GM23338 (cell line): ENCODE data around the gene DSCAML1. TPM values are rescaled to one million over a fixed set of nuclear protein-coding genes. Genes with fewer than 3 reads are reported as not detected.

ENCODE experiments used
- ATAC-seq: fragments of 200-7000 bp; cut with Tn5 transposase; 3 replicates; pipeline ENCODE4 v1.9.1; 2020
- DNase-seq: peaks from one replicate; pipeline ENCODE4 v3.0.0-alpha.2; 2015; ENCODE audit warnings: low spot score
- H2AFZ ChIP-seq: fragments of 200-600 bp; sonication (generic); 2 replicates; pipeline ENCODE4 v1.8.0; 2016; ENCODE audit warnings: antibody characterized with exemption, mild to moderate bottlenecking, moderate library complexity
- H3F3A ChIP-seq: fragments of 200-600 bp; sonication (generic); replicated peaks from 2 replicates; pipeline ENCODE4 v1.8.0; 2017; ENCODE audit warnings: antibody characterized with exemption, mixed run types, low read depth
- H3K27ac ChIP-seq: fragments of 200-600 bp; sonication (generic); 2 replicates; pipeline ENCODE4 v1.6.1; 2016; ENCODE audit warnings: low read depth
- H3K27me3 ChIP-seq: fragments of 200-600 bp; sonication (generic); 2 replicates; pipeline ENCODE4 v1.8.0; 2016; ENCODE audit warnings: mild to moderate bottlenecking, mixed run types, moderate library complexity; ENCODE audit not compliant: insufficient read depth
- H3K36me3 ChIP-seq: fragments of 200-600 bp; sonication (generic); 2 replicates; pipeline ENCODE4 v1.8.0; 2016; ENCODE audit warnings: mild to moderate bottlenecking; ENCODE audit not compliant: insufficient read depth
- H3K4me1 ChIP-seq: fragments of 200-600 bp; sonication (generic); 2 replicates; pipeline ENCODE4 v1.8.0; 2016; ENCODE audit warnings: mild to moderate bottlenecking, moderate library complexity; ENCODE audit not compliant: insufficient read depth
- H3K4me2 ChIP-seq: fragments of 200-600 bp; sonication (generic); 2 replicates; pipeline ENCODE4 v1.7.1; 2017; ENCODE audit warnings: mixed run types
- H3K4me3 ChIP-seq: fragments of 200-600 bp; sonication (generic); 2 replicates; pipeline ENCODE4 v1.6.1; 2016; ENCODE audit warnings: mixed run types
- H3K79me2 ChIP-seq: fragments of 200-600 bp; sonication (generic); replicated peaks from 2 replicates; pipeline ENCODE4 v1.8.0; 2017; ENCODE audit warnings: mild to moderate bottlenecking; ENCODE audit not compliant: insufficient read depth
- H3K9me2 ChIP-seq: fragments of 200-600 bp; sonication (generic); 2 replicates; pipeline ENCODE4 v1.8.0; 2017; ENCODE audit not compliant: insufficient read depth
- H4K20me1 ChIP-seq: fragments of 200-600 bp; sonication (generic); replicated peaks from 2 replicates; pipeline ENCODE4 v1.8.0; 2017; ENCODE audit warnings: mild to moderate bottlenecking; ENCODE audit not compliant: insufficient read depth
- H3K27ac Mint-ChIP-seq: 2 replicates; pipeline ENCODE4 v1.8.0; 2020; ENCODE audit warnings: inconsistent platforms, mild to moderate bottlenecking, moderate library complexity, mixed read lengths
- H3K27me3 Mint-ChIP-seq: 3 replicates; pipeline ENCODE4 v1.8.0; 2022; ENCODE audit warnings: low read depth, mild to moderate bottlenecking, moderate library complexity, mixed read lengths, inconsistent platforms; ENCODE audit not compliant: insufficient read depth, poor library complexity
- H3K36me3 Mint-ChIP-seq: 3 replicates; pipeline ENCODE4 v1.8.0; 2021; ENCODE audit warnings: low read depth, mild to moderate bottlenecking, inconsistent platforms, moderate library complexity, mixed read lengths
- H3K4me1 Mint-ChIP-seq: 3 replicates; pipeline ENCODE4 v1.8.0; 2020; ENCODE audit warnings: mild to moderate bottlenecking, inconsistent platforms, mixed read lengths
- H3K4me3 Mint-ChIP-seq: 3 replicates; pipeline ENCODE4 v1.8.0; 2021; ENCODE audit warnings: moderate library complexity, mild to moderate bottlenecking, inconsistent platforms, mixed read lengths
- H3K9me3 Mint-ChIP-seq: 3 replicates; pipeline ENCODE4 v1.8.0; 2020; ENCODE audit warnings: moderate library complexity, mild to moderate bottlenecking, inconsistent platforms, mixed read lengths
- CTCF ChIP-seq, 2 experiments: fragments of 200-600 bp in 1 of 2; sonication (generic) in 1 of 2; conservative IDR thresholded peaks; 2 replicates each; pipeline versions ENCODE4 v1.5.1 to v1.6.1; 2016 to 2017; ENCODE audit warnings: antibody characterized with exemption in 2 of 2, low read depth in 2 of 2, mild to moderate bottlenecking in 2 of 2, moderate library complexity in 1 of 2
- EZH2phosphoT487 ChIP-seq: fragments of 200-600 bp; sonication (generic); IDR thresholded peaks from one replicate; pipeline ENCODE4 v1.8.1; 2018; ENCODE audit warnings: antibody characterized with exemption; ENCODE audit not compliant: unreplicated experiment
- REST ChIP-seq: IDR thresholded peaks from one replicate; pipeline ENCODE4 v1.6.1; 2018; ENCODE audit warnings: antibody characterized with exemption; ENCODE audit not compliant: unreplicated experiment
- ZNF462 ChIP-seq: fragments of 250-450 bp; sonication (Bioruptor Pico); IDR thresholded peaks from 2 replicates; pipeline ENCODE4 v1.5.0; 2020; ENCODE audit warnings: mild to moderate bottlenecking, moderate library complexity
- polyA plus RNA-seq: library from polyadenylated mRNA; unstranded; fragments of >200 nt; fragmentation: Nextera tagmentation; extraction: Ambion mirVana; gene quantifications from 2 replicates; pipeline ENCODE4 v1.2.1, GENCODE V29; 2016
- total RNA-seq: library from RNA; depleted of rRNA; stranded (reverse); fragments of >200 nt; shearing (Covaris generic); gene quantifications from 2 replicates; pipeline ENCODE4 v1.2.3, GENCODE V29; 2014

Gene DSCAML1
- total and polyA plus RNA-seq, 2 experiments from 2014 or later, result 0.17 TPM; not detected in 1

- Histone ChIP-seq H2AFZ (no peak overlapping the region), H3K79me2 (no peaks in the 10 kb centered on the region), H3K4me3 (no peak overlapping the region), H3K4me1 (peaks cover 5% of the 10 kb centered on the region), H3K27ac (no peak overlapping the region), H3K36me3 (no peaks in the 10 kb centered on the region), H4K20me1 (no peaks in the 10 kb centered on the region), H3F3A (no peaks in the 10 kb centered on the region), H3K27me3 (no peaks in the 10 kb centered on the region), H3K4me2 (no peak overlapping the region), H3K9me2 (0 out of 2 replicates have a peak, but pooled peaks cover 2% of the 10 kb centered on the region)
- no peak for TF ChIP-seq EZH2phosphoT487
- no peak for TF ChIP-seq ZNF462
- no peak for TF ChIP-seq REST
- TF ChIP-seq CTCF (conservative IDR thresholded peaks at IDR 0.05; ENCODE audit: low read depth in 2 of 2), result no peak
- no peak overlapping the region for H3K27ac Mint-ChIP-seq
- H3K4me1 Mint-ChIP-seq, result peaks cover 32% of the 10 kb centered on the region
- H3K36me3 Mint-ChIP-seq, result no peaks in the 10 kb centered on the region
- peaks cover 9% of the 10 kb centered on the region for H3K27me3 Mint-ChIP-seq
- ATAC-seq (no peak), DNase-seq (no peak)
- no peaks in the 10 kb centered on the region for H3K9me3 Mint-ChIP-seq
- no peak overlapping the region for H3K4me3 Mint-ChIP-seq
Observed at GRCh38 chr11:117478926-117479325, 318.1 kb downstream of the DSCAML1 start.
